Gastrocnemius medialis (tissue), 4 donors: ENCODE measurements around the gene RHOT2.

Source experiments
- CTCF ChIP-seq, 5 experiments: fragments of 450-650 bp in 3 of 5; fragments of 200-600 bp in 2 of 5; sonication (generic) in 2 of 5; IDR thresholded peaks in 4 of 5; conservative IDR thresholded peaks in 1 of 5; 1 replicate in 4 of 5; 2 replicates in 1 of 5; pipeline ENCODE4 v1.5.1; 2016 to 2019; ENCODE audit warnings: antibody characterized with exemption in 5 of 5, mild to moderate bottlenecking in 3 of 5, moderate library complexity in 3 of 5
- POLR2A ChIP-seq, 2 donors: fragments of 450-650 bp; IDR thresholded peaks; one replicate each; pipeline ENCODE4 v1.6.1; 2017; ENCODE audit warnings: antibody characterized with exemption in 2 of 2, mild to moderate bottlenecking in 2 of 2, moderate library complexity in 2 of 2

GRCh38 chr16:651844-652243 lies 16.1 kb upstream of the RHOT2 start:
- TF ChIP-seq CTCF (IDR thresholded peaks at IDR 0.05 in 4 of 5, conservative IDR thresholded peaks at IDR 0.05 in 1 of 5) (no peak), POLR2A (IDR thresholded peaks at IDR 0.05) (no peak)
